NOMO-1 treated with DMSO at 0.1 percent for 48 hours (cell line): ENCODE data around the gene BRF1.

Experiments
- DNase-seq: peaks from one replicate; lab custom pipeline; 2025; ENCODE audit not compliant: unreplicated experiment; lab: John Stamatoyannopoulos, UW

Gene BRF1

GRCh38 chr14:105267820-105268548, 32.8 kb downstream of the BRF1 start:
- DNase-seq: no peak

- DNase-seq: no peak
These were observed 39.0 kb downstream of the BRF1 start for GRCh38 chr14:105261781-105262180.

GRCh38 chr14:105260959-105261358, 39.8 kb downstream of the BRF1 start:
- DNase-seq: no peak

- no peak for DNase-seq
These were observed 42.0 kb downstream of the BRF1 start for GRCh38 chr14:105258846-105259245.

GRCh38 chr14:105257464-105257863, 43.3 kb downstream of the BRF1 start:
- no peak for DNase-seq

GRCh38 chr14:105256292-105256960, 44.4 kb downstream of the BRF1 start:
- no peak for DNase-seq

- DNase-seq: no peak
These were observed 45.7 kb downstream of the BRF1 start for GRCh38 chr14:105255021-105255507.

- no peak for DNase-seq
These were observed 47.5 kb downstream of the BRF1 start for GRCh38 chr14:105253329-105253682.

- no peak for DNase-seq
These were observed 48.1 kb downstream of the BRF1 start for GRCh38 chr14:105252552-105253328.

- no peak for DNase-seq
These were observed 48.9 kb downstream of the BRF1 start for GRCh38 chr14:105251920-105252319.

GRCh38 chr14:105250986-105251385, 49.8 kb downstream of the BRF1 start:
- DNase-seq: no peak

- DNase-seq: no peak
These were observed 50.8 kb downstream of the BRF1 start for GRCh38 chr14:105250008-105250366.

- DNase-seq: no peak
These were observed 51.4 kb downstream of the BRF1 start for GRCh38 chr14:105249182-105250007.

GRCh38 chr14:105248368-105249181, 52.2 kb downstream of the BRF1 start, which contains the start of gene BTBD6:
TSS of gene BTBD6 (plus strand) at chr14:105248533. CDS start at chr14:105248712, 179 bp downstream.
- peak; percentile 75 for DNase-seq

- DNase-seq: no peak
These were observed 53.0 kb downstream of the BRF1 start for GRCh38 chr14:105247715-105248367.

- no peak for DNase-seq
These were observed 53.8 kb downstream of the BRF1 start for GRCh38 chr14:105247026-105247425.

- DNase-seq: no peak
These were observed 56.5 kb downstream of the BRF1 start for GRCh38 chr14:105244334-105244733.

- DNase-seq: no peak
These were observed 59.2 kb downstream of the BRF1 start for GRCh38 chr14:105241641-105242040.

- DNase-seq: no peak
These were observed 59.8 kb downstream of the BRF1 start for GRCh38 chr14:105240811-105241576.
